DOHH2 (cell line): Measurements from ENCODE around the gene RRAS.
A peak's percentile ranks its signal among the peaks of the same experiment; 100 is the strongest.
"Not testable (repeated sequence)": the region's sequence is repeated elsewhere in the genome, so short reads cannot be mapped to it uniquely, and the experiment has no call there.

ENCODE experiments used
- H3F3A ChIP-seq: fragments of 200-600 bp; sonication (generic), shearing (Covaris generic); 2 replicates; pipeline ENCODE4 v1.6.0; 2016; ENCODE audit warnings: antibody characterized with exemption, mild to moderate bottlenecking; ENCODE audit not compliant: control insufficient read depth, insufficient read depth
- H3K27ac ChIP-seq: fragments of 200-600 bp; sonication (generic); 2 replicates; pipeline ENCODE4 v1.5.1; 2014; ENCODE audit warnings: low read depth, mild to moderate bottlenecking, low read length, moderate library complexity
- H3K27me3 ChIP-seq: fragments of 200-600 bp; sonication (generic); 2 replicates; pipeline ENCODE4 v1.6.1; 2014; ENCODE audit warnings: mild to moderate bottlenecking, low read length, mixed read lengths; ENCODE audit not compliant: control insufficient read depth
- H3K36me3 ChIP-seq: fragments of 200-600 bp; sonication (generic); 2 replicates; pipeline ENCODE4 v1.6.1; 2014; ENCODE audit warnings: mild to moderate bottlenecking, low read length, moderate library complexity, mixed read lengths; ENCODE audit not compliant: control insufficient read depth
- H3K4me1 ChIP-seq: fragments of 200-600 bp; sonication (generic); 2 replicates; pipeline ENCODE4 v1.6.1; 2014; ENCODE audit warnings: mild to moderate bottlenecking, low read length, mixed read lengths; ENCODE audit not compliant: control insufficient read depth
- H3K4me2 ChIP-seq: fragments of 200-600 bp; sonication (generic); 2 replicates; pipeline ENCODE4 v1.6.0; 2014; ENCODE audit warnings: mild to moderate bottlenecking, low read length, moderate library complexity
- H3K4me3 ChIP-seq: fragments of 200-600 bp; sonication (generic); 2 replicates; pipeline ENCODE4 v1.5.1; 2014; ENCODE audit warnings: mild to moderate bottlenecking, low read length, mixed read lengths
- H3K79me2 ChIP-seq: fragments of 200-600 bp; sonication (generic); 2 replicates; pipeline ENCODE4 v1.6.1; 2014; ENCODE audit warnings: mild to moderate bottlenecking, low read length, mixed read lengths; ENCODE audit not compliant: control insufficient read depth
- H3K9me2 ChIP-seq: fragments of 200-600 bp; sonication (generic); replicated peaks from 2 replicates; pipeline ENCODE4 v1.6.1; 2014; ENCODE audit warnings: mild to moderate bottlenecking, low read length, mixed read lengths; ENCODE audit not compliant: control insufficient read depth
- H3K9me3 ChIP-seq: fragments of 200-600 bp; sonication (generic); 2 replicates; pipeline ENCODE4 v1.6.1; 2014; ENCODE audit warnings: antibody characterized with exemption, low read length, mixed read lengths; ENCODE audit not compliant: control insufficient read depth, insufficient read depth
- H4K20me1 ChIP-seq: fragments of 200-600 bp; sonication (generic); 2 replicates; pipeline ENCODE4 v1.6.0; 2014; ENCODE audit warnings: low read depth, mild to moderate bottlenecking, antibody characterized with exemption, low read length, moderate library complexity; ENCODE audit not compliant: control insufficient read depth, insufficient read depth
- CTCF ChIP-seq: fragments of 200-600 bp; sonication (generic); IDR thresholded peaks from one replicate; pipeline ENCODE4 v1.5.1; 2014; ENCODE audit warnings: antibody characterized with exemption, mild to moderate bottlenecking, low read depth, low read length; ENCODE audit not compliant: poor library complexity, severe bottlenecking
- EZH2phosphoT487 ChIP-seq: fragments of 200-600 bp; sonication (generic); IDR thresholded peaks from 2 replicates; pipeline ENCODE4 v1.6.1; 2017; ENCODE audit warnings: borderline replicate concordance, mild to moderate bottlenecking, antibody characterized with exemption, low read length, moderate library complexity, mixed read lengths

RRAS gene

GRCh38 chr19:49637821-49638738 is 1.9 kb downstream of the RRAS start:
- H3K27ac ChIP-seq, result no peak overlapping the region
- H3K4me1 ChIP-seq, result peaks cover 24% of the 10 kb centered on the region
- peaks cover 17% of the 10 kb centered on the region for H3K79me2 ChIP-seq
- no peaks in the 10 kb centered on the region for H3K9me2 ChIP-seq
- H3K27me3 ChIP-seq, result peaks cover 19% of the 10 kb centered on the region
- H3K4me3 ChIP-seq, result no peak overlapping the region
- H3K36me3 ChIP-seq, result peaks cover 9% of the 10 kb centered on the region
- H3F3A ChIP-seq, result peaks cover 6% of the 10 kb centered on the region
- H4K20me1 ChIP-seq, result no peaks in the 10 kb centered on the region
- peak overlapping the region; percentile 58 for H3K4me2 ChIP-seq
- TF ChIP-seq CTCF, result no peak
- no peak for TF ChIP-seq EZH2phosphoT487
- H3K9me3 ChIP-seq, result no peaks in the 10 kb centered on the region

GRCh38 chr19:49636233-49636932 is 3.6 kb downstream of the RRAS start:
- H3F3A ChIP-seq, result peaks cover 6% of the 10 kb centered on the region
- no peaks in the 10 kb centered on the region for H3K9me3 ChIP-seq
- H3K4me2 ChIP-seq, result no peak overlapping the region
- no peaks in the 10 kb centered on the region for H4K20me1 ChIP-seq
- H3K27ac ChIP-seq, result no peak overlapping the region
- H3K27me3 ChIP-seq, result peaks cover 19% of the 10 kb centered on the region
- no peak overlapping the region for H3K4me3 ChIP-seq
- TF ChIP-seq CTCF (no peak), EZH2phosphoT487 (no peak)
- peaks cover 5% of the 10 kb centered on the region; the same call in 1 of the 2 replicates for H3K36me3 ChIP-seq
- peaks cover 7% of the 10 kb centered on the region for H3K79me2 ChIP-seq
- H3K4me1 ChIP-seq, result peaks cover 19% of the 10 kb centered on the region
- no peaks in the 10 kb centered on the region for H3K9me2 ChIP-seq

GRCh38 chr19:49635530-49636232 is 4.3 kb downstream of the RRAS start:
- H3K4me1 ChIP-seq, result peaks cover 19% of the 10 kb centered on the region
- no peak overlapping the region for H3K4me2 ChIP-seq
- H3K9me2 ChIP-seq, result no peaks in the 10 kb centered on the region
- no peaks in the 10 kb centered on the region for H4K20me1 ChIP-seq
- no peak overlapping the region for H3K27ac ChIP-seq
- H3F3A ChIP-seq, result peaks cover under 1% of the 10 kb centered on the region
- peaks cover under 1% of the 10 kb centered on the region for H3K79me2 ChIP-seq
- H3K9me3 ChIP-seq, result no peaks in the 10 kb centered on the region
- H3K36me3 ChIP-seq, result peaks cover under 1% of the 10 kb centered on the region; the same call in 1 of the 2 replicates
- no peak for TF ChIP-seq EZH2phosphoT487
- TF ChIP-seq CTCF, result no peak
- H3K27me3 ChIP-seq, result peaks cover 19% of the 10 kb centered on the region
- no peak overlapping the region for H3K4me3 ChIP-seq

- not testable (repeated sequence) for H3K27ac ChIP-seq, H3K36me3 ChIP-seq, H3K9me3 ChIP-seq
Observed at GRCh38 chr19:49633273-49633672, 6.7 kb downstream of the RRAS start.

More at GRCh38 chr19:49633273-49633672, 6.7 kb downstream of the RRAS start:
- not testable (repeated sequence) for H3F3A ChIP-seq, H3K4me2 ChIP-seq, H3K79me2 ChIP-seq, H3K4me1 ChIP-seq, H4K20me1 ChIP-seq, H3K4me3 ChIP-seq, H3K9me2 ChIP-seq
- peaks cover 12% of the 10 kb centered on the region for H3K27me3 ChIP-seq
